Fibroblast of lung (primary cell): Measurements from ENCODE around the gene TOLLIP. TPM values are rescaled to one million over a fixed set of nuclear protein-coding genes. Genes with fewer than 3 reads are reported as not detected.

Experiments
- DNase-seq, 2 donors: peaks; one replicate each; pipeline versions ENCODE4 v3.0.0 to v3.0.0-alpha.2; 2010; ENCODE audit warnings: low read depth in 2 of 2
- H2AFZ ChIP-seq: 2 replicates; pipeline ENCODE4 v1.5.1; 2012; ENCODE audit warnings: low read length, control low read depth, inconsistent platforms
- H3K27ac ChIP-seq: 2 replicates; pipeline ENCODE4 v1.5.1; 2011; ENCODE audit warnings: low read length, control low read depth; ENCODE audit not compliant: insufficient read depth
- H3K27me3 ChIP-seq: 2 replicates; pipeline ENCODE4 v1.5.1; 2011; ENCODE audit warnings: mild to moderate bottlenecking, low read length; ENCODE audit not compliant: control insufficient read depth, insufficient read depth
- H3K36me3 ChIP-seq: 2 replicates; pipeline ENCODE4 v1.5.1; 2011; ENCODE audit warnings: low read length; ENCODE audit not compliant: control insufficient read depth, insufficient read depth
- H3K4me1 ChIP-seq: 2 replicates; pipeline ENCODE4 v1.5.1; 2011; ENCODE audit warnings: low read length; ENCODE audit not compliant: control insufficient read depth, insufficient read depth; ENCODE audit errors: extremely low read depth
- H3K4me2 ChIP-seq: 2 replicates; pipeline ENCODE4 v1.5.1; 2011; ENCODE audit warnings: low read length, control low read depth; ENCODE audit not compliant: insufficient read depth; ENCODE audit errors: extremely low read depth
- H3K4me3 ChIP-seq, 4 experiments: fragments of 200-600 bp in 1 of 4; sonication (generic) in 1 of 4; replicated peaks in 1 of 4; 2 replicates each; pipeline ENCODE4 v1.5.1; 2011 to 2016; ENCODE audit warnings: low read length in 4 of 4, low read depth in 3 of 4, mild to moderate bottlenecking in 3 of 4, control low read depth in 2 of 4, inconsistent platforms in 1 of 4, mixed read lengths in 1 of 4; ENCODE audit not compliant: insufficient read depth in 1 of 4; ENCODE audit errors: control extremely low read depth in 1 of 4
- H3K79me2 ChIP-seq: 2 replicates; pipeline ENCODE4 v1.5.1; 2012; ENCODE audit warnings: mild to moderate bottlenecking, low read length, inconsistent platforms; ENCODE audit not compliant: control insufficient read depth, insufficient read depth
- H3K9ac ChIP-seq: 2 replicates; pipeline ENCODE4 v1.5.1; 2011; ENCODE audit warnings: mild to moderate bottlenecking, low read length, control low read depth; ENCODE audit not compliant: insufficient read depth
- H3K9me3 ChIP-seq: 2 replicates; pipeline ENCODE4 v1.5.1; 2012; ENCODE audit warnings: low read depth, low read length; ENCODE audit not compliant: control insufficient read depth, insufficient read depth
- H4K20me1 ChIP-seq: 2 replicates; pipeline ENCODE4 v1.5.1; 2011; ENCODE audit warnings: low read length; ENCODE audit not compliant: control insufficient read depth, insufficient read depth; ENCODE audit errors: extremely low read depth
- CTCF ChIP-seq, 2 donors: IDR thresholded peaks in 1 of 2; conservative IDR thresholded peaks in 1 of 2; 1 replicate in 1 of 2; 2 replicates in 1 of 2; pipeline ENCODE4 v1.5.1; 2011 to 2012; ENCODE audit warnings: low read length in 2 of 2, control low read depth in 1 of 2, inconsistent platforms in 1 of 2, low read depth in 1 of 2, mild to moderate bottlenecking in 1 of 2
- EZH2 ChIP-seq: IDR thresholded peaks from 2 replicates; pipeline ENCODE4 v1.5.1; 2012; ENCODE audit warnings: low read length, control low read depth, mild to moderate bottlenecking; ENCODE audit errors: missing control alignments
- polyA plus RNA-seq, 2 donors: library from polyadenylated mRNA; depleted of rRNA in 1 of 2; stranded (reverse) in 1 of 2; unstranded in 1 of 2; fragments of >200 nt; gene quantifications; 2 replicates each; pipeline ENCODE4 v1.2.1, GENCODE V29; 2011 to 2012; ENCODE audit warnings: missing spikeins in 1 of 2
- total RNA-seq: library from RNA; depleted of rRNA; stranded (reverse); fragments of >200 nt; gene quantifications from 2 replicates; pipeline ENCODE4 v1.2.1, GENCODE V29; 2014

TOLLIP gene
- total and polyA plus RNA-seq, 2 donors (not counting 1 experiment from before 2014, with no cell fraction given) = 28.4 to 34.6 TPM

DNA sequence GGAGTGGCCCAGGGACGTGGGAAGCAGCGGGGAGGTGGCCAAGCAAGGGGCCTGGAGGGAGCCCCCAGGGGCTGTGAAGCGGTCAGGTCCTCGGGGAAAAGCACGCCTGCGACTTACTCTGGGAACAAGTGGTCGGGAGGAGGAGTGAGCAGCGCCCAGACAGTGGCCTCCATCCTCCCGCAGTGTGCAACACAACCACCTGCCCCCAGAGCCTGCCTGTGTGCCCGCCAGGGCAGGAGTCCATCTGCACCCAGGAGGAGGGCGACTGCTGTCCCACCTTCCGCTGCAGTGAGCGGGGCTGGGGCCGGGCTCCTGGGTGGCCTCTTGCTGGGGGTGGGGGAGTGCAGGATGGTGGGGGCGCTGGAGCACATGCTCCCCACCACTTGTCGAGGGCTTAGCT, 51.5 kb downstream of the TOLLIP start:
- Histone ChIP-seq H3K4me3 (no peak overlapping the region), H3K9me3 (no peaks in the 10 kb centered on the region), H4K20me1 (no peaks in the 10 kb centered on the region), H3K36me3 (no peaks in the 10 kb centered on the region), H3K27me3 (no peaks in the 10 kb centered on the region), H3K4me2 (no peak overlapping the region), H3K9ac (no peak overlapping the region), H3K79me2 (no peaks in the 10 kb centered on the region), H2AFZ (no peak overlapping the region), H3K4me1 (no peaks in the 10 kb centered on the region), H3K27ac (no peak overlapping the region)
- TF ChIP-seq EZH2 (no peak), CTCF (conservative IDR thresholded peaks at IDR 0.05 in 1 of 2, IDR thresholded peaks at IDR 0.05 in 1 of 2; ENCODE audit: low read depth in 1 of 2, low read length in 2 of 2) (no peak)
- DNase-seq = no peak

GRCh38 chr11:1257366-1257765, 52.1 kb downstream of the TOLLIP start:
- Histone ChIP-seq H3K27me3 (no peaks in the 10 kb centered on the region), H3K9ac (no peak overlapping the region), H3K4me3 (no peak overlapping the region), H3K4me1 (no peaks in the 10 kb centered on the region), H3K36me3 (no peaks in the 10 kb centered on the region), H4K20me1 (no peaks in the 10 kb centered on the region), H3K9me3 (no peaks in the 10 kb centered on the region), H3K27ac (no peak overlapping the region), H2AFZ (no peak overlapping the region), H3K79me2 (no peaks in the 10 kb centered on the region), H3K4me2 (no peak overlapping the region)
- TF ChIP-seq EZH2 (no peak), CTCF (conservative IDR thresholded peaks at IDR 0.05 in 1 of 2, IDR thresholded peaks at IDR 0.05 in 1 of 2; ENCODE audit: low read depth in 1 of 2, low read length in 2 of 2) (no peak)
- no peak for DNase-seq

GRCh38 chr11:1256257-1257045, 53.0 kb downstream of the TOLLIP start:
- Histone ChIP-seq H3K27ac (no peak overlapping the region), H3K4me3 (no peak overlapping the region), H3K79me2 (no peaks in the 10 kb centered on the region), H3K27me3 (no peaks in the 10 kb centered on the region), H3K4me1 (no peaks in the 10 kb centered on the region), H2AFZ (no peak overlapping the region), H3K9me3 (no peaks in the 10 kb centered on the region), H3K9ac (no peak overlapping the region), H4K20me1 (no peaks in the 10 kb centered on the region), H3K36me3 (no peaks in the 10 kb centered on the region), H3K4me2 (no peak overlapping the region)
- DNase-seq = no peak
- TF ChIP-seq CTCF (conservative IDR thresholded peaks at IDR 0.05 in 1 of 2, IDR thresholded peaks at IDR 0.05 in 1 of 2; ENCODE audit: low read depth in 1 of 2, low read length in 2 of 2) (no peak), EZH2 (no peak)
